Astrocyte (in vitro differentiated cells and primary cell): ENCODE measurements around the gene EGFL7.

Source experiments
- CTCF ChIP-seq: IDR thresholded peaks from 2 replicates; pipeline ENCODE4 v1.5.1; 2011; ENCODE audit warnings: low read depth, mild to moderate bottlenecking, inconsistent platforms, low read length, moderate library complexity; ENCODE audit not compliant: insufficient read depth
- EZH2 ChIP-seq: IDR thresholded peaks from 2 replicates; pipeline ENCODE4 v1.6.1; 2012; ENCODE audit warnings: mild to moderate bottlenecking, low read length, inconsistent platforms; ENCODE audit not compliant: insufficient read depth

GRCh38 chr9:136697821-136698526 is 35.3 kb downstream of the EGFL7 start:
- TF ChIP-seq EZH2 (no peak), CTCF (no peak)
